Endothelial cell of umbilical vein (primary cell): ENCODE results near the gene LFNG. TPM values are rescaled to one million over a fixed set of nuclear protein-coding genes. Genes with fewer than 3 reads are reported as not detected.
"Not testable (repeated sequence)": the region's sequence is repeated elsewhere in the genome, so short reads cannot be mapped to it uniquely, and the experiment has no call there.

Source experiments
- BruUV-seq: library from RNA; stranded (reverse); fragments of 400-500 nt; replicated peaks from 2 replicates; lab custom pipeline; 2021; lab: Mats Ljungman, UMichigan
- CTCF ChIA-PET: fragments of 300-600, 350-600 bp; sonication (Branson Sonifier 250); formaldehyde crosslinking; loops from one replicate; lab custom pipeline; 2021; ENCODE audit warnings: antibody characterized with exemption, inconsistent platforms; lab: Charles Lee
- POLR2A ChIA-PET: fragments of 300-600, 350-600 bp; sonication (Branson Sonifier 250); formaldehyde crosslinking; loops from one replicate; lab custom pipeline; 2021; ENCODE audit warnings: antibody characterized with exemption, inconsistent platforms; lab: Charles Lee
- DNase-seq: peaks from one replicate; pipeline ENCODE4 v3.0.0-alpha.2; 2011; ENCODE audit warnings: low read depth, low spot score
- FAIRE-seq: peaks from 2 replicates; lab custom pipeline; 2011; peaks lifted over from hg19 to GRCh38; lab: Jason Lieb, UNC
- H2AFZ ChIP-seq: 2 replicates; pipeline ENCODE4 v1.6.0; 2012; ENCODE audit warnings: low read depth, low read length, control low read depth, inconsistent platforms
- H3K27ac ChIP-seq: 2 replicates; pipeline ENCODE4 v1.5.1; 2011; ENCODE audit warnings: low read depth, mild to moderate bottlenecking, control low read depth, low read length, moderate library complexity; ENCODE audit not compliant: insufficient read depth
- H3K27me3 ChIP-seq, 2 experiments: 2 replicates each; pipeline versions ENCODE4 v1.6.0 to v1.6.1; 2011; ENCODE audit warnings: low read length in 2 of 2, mixed read lengths in 1 of 2; ENCODE audit not compliant: control insufficient read depth in 2 of 2, insufficient read depth in 2 of 2
- H3K36me3 ChIP-seq, 2 experiments: 2 replicates in 1 of 2; 3 replicates in 1 of 2; pipeline ENCODE4 v1.5.1; 2011; ENCODE audit warnings: low read length in 2 of 2, mild to moderate bottlenecking in 1 of 2, moderate library complexity in 1 of 2; ENCODE audit not compliant: control insufficient read depth in 2 of 2, insufficient read depth in 2 of 2; ENCODE audit errors: extremely low read depth in 1 of 2
- H3K4me1 ChIP-seq: 3 replicates; pipeline ENCODE4 v1.5.1; 2011; ENCODE audit warnings: mild to moderate bottlenecking, low read length; ENCODE audit not compliant: control insufficient read depth, insufficient read depth; ENCODE audit errors: extremely low read depth
- H3K4me2 ChIP-seq: 2 replicates; pipeline ENCODE4 v1.6.1; 2011; ENCODE audit warnings: low read length, control low read depth, mixed read lengths; ENCODE audit not compliant: insufficient read depth
- H3K4me3 ChIP-seq, 3 experiments: fragments of 200-600 bp in 1 of 3; sonication (generic), shearing (Covaris generic) in 1 of 3; replicated peaks in 1 of 3; 2 replicates each; pipeline ENCODE4 v1.5.1; 2011 to 2016; ENCODE audit warnings: control low read depth in 3 of 3, low read length in 3 of 3, mild to moderate bottlenecking in 2 of 3, inconsistent platforms in 1 of 3, low read depth in 1 of 3, moderate library complexity in 1 of 3; ENCODE audit not compliant: insufficient read depth in 1 of 3
- H3K79me2 ChIP-seq: 2 replicates; pipeline ENCODE4 v1.6.0; 2012; ENCODE audit warnings: low read length, inconsistent platforms; ENCODE audit not compliant: control insufficient read depth, insufficient read depth
- H3K9ac ChIP-seq: replicated peaks from 2 replicates; pipeline ENCODE3; 2011; ENCODE audit warnings: low read length, control low read depth; ENCODE audit not compliant: insufficient read depth; ENCODE audit errors: extremely low read depth
- H3K9me1 ChIP-seq: replicated peaks from 3 replicates; pipeline ENCODE4 v1.6.0; 2011; ENCODE audit warnings: mild to moderate bottlenecking, low read length; ENCODE audit not compliant: control insufficient read depth, insufficient read depth; ENCODE audit errors: extremely low read depth
- H3K9me3 ChIP-seq: replicated peaks from 2 replicates; pipeline ENCODE4 v1.5.1; 2012; ENCODE audit warnings: low read length, inconsistent platforms; ENCODE audit not compliant: control insufficient read depth, insufficient read depth
- H4K20me1 ChIP-seq: replicated peaks from 2 replicates; pipeline ENCODE3; 2011; ENCODE audit warnings: mild to moderate bottlenecking, low read length; ENCODE audit not compliant: control insufficient read depth, insufficient read depth; ENCODE audit errors: extremely low read depth
- CTCF ChIP-seq, 2 donors: IDR thresholded peaks; 1 replicate in 1 of 2; 2 replicates in 1 of 2; pipeline ENCODE4 v1.5.1; 2011; ENCODE audit warnings: low read length in 2 of 2, mild to moderate bottlenecking in 2 of 2, moderate library complexity in 2 of 2, control low read depth in 1 of 2, inconsistent platforms in 1 of 2, low read depth in 1 of 2; ENCODE audit not compliant: insufficient read depth in 1 of 2; ENCODE audit errors: extremely low read depth in 1 of 2
- FOS ChIP-seq: IDR thresholded peaks from 2 replicates; pipeline ENCODE4 v1.6.1; 2011; ENCODE audit warnings: mild to moderate bottlenecking, low read length, moderate library complexity, borderline replicate concordance; ENCODE audit not compliant: insufficient read depth
- JUN ChIP-seq: IDR thresholded peaks from 2 replicates; pipeline ENCODE4 v1.6.1; 2011; ENCODE audit warnings: borderline replicate concordance, low read depth; ENCODE audit not compliant: insufficient read length, insufficient read depth
- POLR2A ChIP-seq: IDR thresholded peaks from 2 replicates; pipeline ENCODE4 v1.6.1; 2012; ENCODE audit warnings: low read depth, mild to moderate bottlenecking, control low read depth, low read length
- dilution Hi-C: fragments of 300-500 bp; cut with MboI; formaldehyde crosslinking; loops from one replicate; pipeline ENCODE4 v1.15.0; 2019; ENCODE audit warnings: low sequenced_read_pairs; ENCODE audit not compliant: extremely low pct_ligation_motif_present
- intact Hi-C: fragments of 100-400 bp; cut with micrococcal nuclease; formaldehyde crosslinking; loops from one replicate; pipeline ENCODE4 v1.10.0; 2022
- polyA plus RNA-seq, 4 experiments: library from polyadenylated mRNA; depleted of rRNA in 3 of 4; stranded (reverse) in 3 of 4; unstranded in 1 of 4; fragments of >200 nt; gene quantifications; 2 replicates each; pipeline versions ENCODE4 v1.2.1 to v1.2.3, GENCODE V29; 2011 to 2012; ENCODE audit warnings: missing spikeins in 1 of 4
- total RNA-seq: library from RNA; stranded (reverse); gene quantifications from 2 replicates; pipeline ENCODE4 v1.2.3, GENCODE V29; 2021

Gene LFNG
- total and polyA plus RNA-seq, 2 donors (not counting 3 experiments of a cell fraction or from before 2014, with no cell fraction given): 12.6 to 13.1 TPM

- peak overlapping the region; percentile 36 for H3K9ac ChIP-seq
- BruUV-seq: no TSS peak
- CTCF ChIA-PET: interaction anchor here (0.7 kb wide), 1 partner anchor 101 kb away, joined by 3 read pairs; no protein-coding TSS in a partner anchor
- H3K9me3 ChIP-seq: no peaks in the 10 kb centered on the region
- POLR2A ChIA-PET: no interaction called here
- H3K27ac ChIP-seq: peak overlapping the region; percentile 24
- dilution Hi-C loops (no loop called here), intact Hi-C loops (no loop called here)
- no peaks in the 10 kb centered on the region for H3K79me2 ChIP-seq
- FAIRE-seq (peak; percentile 4), DNase-seq (no peak)
- no peak for TF ChIP-seq CTCF (IDR thresholded peaks at IDR 0.05; ENCODE audit: extremely low read depth in 1 of 2, insufficient read depth in 1 of 2, low read depth in 1 of 2, low read length in 2 of 2)
- TF ChIP-seq POLR2A: no peak
- peak; percentile 59 for TF ChIP-seq FOS
- TF ChIP-seq JUN: no peak
- H3K4me1 ChIP-seq: peaks cover 31% of the 10 kb centered on the region
- no peak overlapping the region for H2AFZ ChIP-seq
- no peaks in the 10 kb centered on the region for H3K36me3 ChIP-seq
- H4K20me1 ChIP-seq: no peaks in the 10 kb centered on the region
- H3K9me1 ChIP-seq: no peaks in the 10 kb centered on the region
- no peaks in the 10 kb centered on the region for H3K27me3 ChIP-seq
- H3K4me2 ChIP-seq: peak overlapping the region; percentile 20
- no peak overlapping the region for H3K4me3 ChIP-seq
Observed at GRCh38 chr7:2530071-2530987, 10.8 kb downstream of the LFNG start.

- H3K4me1 ChIP-seq: peaks cover 31% of the 10 kb centered on the region
- H3K36me3 ChIP-seq, H3K79me2 ChIP-seq, DNase-seq, intact Hi-C loops, BruUV-seq, H2AFZ ChIP-seq, H3K9me1 ChIP-seq, H3K4me3 ChIP-seq, H3K9ac ChIP-seq, POLR2A ChIA-PET, dilution Hi-C loops, H3K9me3 ChIP-seq, H3K27ac ChIP-seq, H4K20me1 ChIP-seq, H3K27me3 ChIP-seq, H3K4me2 ChIP-seq, CTCF ChIA-PET: not testable (repeated sequence)
- FAIRE-seq: peak; percentile 57
Observed at GRCh38 chr7:2530994-2531795, 11.6 kb downstream of the LFNG start.

GRCh38 chr7:2531796-2532110 lies 12.2 kb downstream of the LFNG start:
- BruUV-seq, dilution Hi-C loops, H4K20me1 ChIP-seq, H3K4me3 ChIP-seq, H3K79me2 ChIP-seq, DNase-seq, POLR2A ChIA-PET, H3K9ac ChIP-seq, H3K27ac ChIP-seq, H3K36me3 ChIP-seq, H2AFZ ChIP-seq, H3K27me3 ChIP-seq, CTCF ChIA-PET, H3K9me1 ChIP-seq, H3K4me2 ChIP-seq, intact Hi-C loops, H3K9me3 ChIP-seq: not testable (repeated sequence)
- peak; percentile 53 for FAIRE-seq
- peaks cover 31% of the 10 kb centered on the region for H3K4me1 ChIP-seq
